GM12872 (cell line): Measurements from ENCODE around the gene WASHC4.

ENCODE experiments used
- TF ChIP-seq, protein P1 (sequence below): IDR thresholded peaks from 3 replicates; pipeline ENCODE4 v1.5.1; 2011; ENCODE audit warnings: low read depth, mild to moderate bottlenecking, low read length, moderate library complexity; ENCODE audit not compliant: insufficient read depth

WASHC4 gene

DNA sequence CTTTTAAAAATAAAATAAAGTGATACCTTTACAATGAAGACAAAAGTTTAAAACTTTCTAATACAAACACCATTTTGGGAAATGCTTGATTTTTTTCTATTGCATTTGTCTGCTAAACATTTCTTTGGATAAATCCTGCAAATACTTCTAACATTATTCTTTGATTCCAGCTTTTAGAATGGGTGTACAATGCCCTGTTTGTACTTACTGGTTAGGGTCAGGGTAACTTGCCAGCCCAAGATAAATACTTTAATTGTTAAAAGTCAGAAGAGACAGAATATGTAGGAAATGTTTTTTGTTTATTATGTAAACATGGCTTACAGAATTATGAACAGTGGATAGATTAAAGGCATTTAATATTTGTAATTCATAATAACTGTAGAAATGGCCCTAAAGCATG lies 60.5 kb downstream of the WASHC4 start:
- TF ChIP-seq, protein P1, sequence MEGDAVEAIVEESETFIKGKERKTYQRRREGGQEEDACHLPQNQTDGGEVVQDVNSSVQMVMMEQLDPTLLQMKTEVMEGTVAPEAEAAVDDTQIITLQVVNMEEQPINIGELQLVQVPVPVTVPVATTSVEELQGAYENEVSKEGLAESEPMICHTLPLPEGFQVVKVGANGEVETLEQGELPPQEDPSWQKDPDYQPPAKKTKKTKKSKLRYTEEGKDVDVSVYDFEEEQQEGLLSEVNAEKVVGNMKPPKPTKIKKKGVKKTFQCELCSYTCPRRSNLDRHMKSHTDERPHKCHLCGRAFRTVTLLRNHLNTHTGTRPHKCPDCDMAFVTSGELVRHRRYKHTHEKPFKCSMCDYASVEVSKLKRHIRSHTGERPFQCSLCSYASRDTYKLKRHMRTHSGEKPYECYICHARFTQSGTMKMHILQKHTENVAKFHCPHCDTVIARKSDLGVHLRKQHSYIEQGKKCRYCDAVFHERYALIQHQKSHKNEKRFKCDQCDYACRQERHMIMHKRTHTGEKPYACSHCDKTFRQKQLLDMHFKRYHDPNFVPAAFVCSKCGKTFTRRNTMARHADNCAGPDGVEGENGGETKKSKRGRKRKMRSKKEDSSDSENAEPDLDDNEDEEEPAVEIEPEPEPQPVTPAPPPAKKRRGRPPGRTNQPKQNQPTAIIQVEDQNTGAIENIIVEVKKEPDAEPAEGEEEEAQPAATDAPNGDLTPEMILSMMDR, result no peak

DNA sequence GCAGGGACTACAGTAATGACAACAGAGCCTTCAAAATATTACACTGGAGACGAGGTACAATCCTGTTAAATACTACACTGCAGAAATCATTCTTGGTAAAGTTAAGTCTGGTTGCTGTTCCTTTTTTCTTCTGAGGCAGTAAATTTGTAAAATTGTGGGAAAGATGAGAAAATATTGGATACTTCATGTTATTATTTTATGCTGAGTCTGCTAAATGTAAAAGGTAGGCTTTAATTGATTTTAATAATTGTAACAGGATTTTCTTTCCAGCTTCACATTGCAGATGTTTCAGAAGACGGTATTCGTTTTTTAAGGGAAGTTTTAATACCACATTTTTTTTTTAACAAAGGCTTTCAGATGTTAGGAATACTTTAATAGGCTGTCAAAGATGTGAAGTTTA lies 62.6 kb downstream of the WASHC4 start:
- TF ChIP-seq, protein P1, result no peak

DNA sequence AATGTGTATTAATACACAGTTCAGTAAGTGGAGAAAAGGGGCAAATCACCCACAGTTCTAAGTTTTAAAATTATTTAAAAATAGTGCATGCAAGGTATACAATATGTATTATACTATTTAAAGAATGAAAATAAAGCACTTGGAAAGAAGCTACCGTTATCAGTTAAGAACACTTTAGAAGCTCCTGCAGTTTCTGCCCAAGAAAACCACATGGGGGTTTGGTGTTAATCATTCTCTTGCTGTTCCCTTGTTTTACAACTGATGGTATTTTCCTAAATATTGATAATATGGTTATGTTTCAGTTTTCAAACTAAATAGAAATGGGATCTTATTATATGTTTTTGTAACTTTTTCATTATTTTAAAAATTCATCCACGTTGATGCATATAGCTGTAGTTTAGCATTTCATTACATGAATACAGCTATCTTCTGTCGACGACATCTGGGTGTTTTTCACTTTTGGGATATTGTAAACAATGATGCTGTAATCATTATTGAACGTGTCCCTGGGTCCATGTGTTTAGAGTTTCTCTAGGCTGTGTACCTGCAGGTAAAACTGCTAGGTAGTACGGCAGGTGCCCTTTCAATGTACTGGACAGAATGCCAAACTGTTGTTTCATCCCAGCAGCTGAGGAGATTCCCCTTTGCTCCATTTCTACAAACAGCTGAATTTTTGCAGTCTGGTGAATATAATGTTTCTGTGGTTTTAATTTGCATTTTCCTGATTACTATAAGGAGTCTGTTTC lies 64.3 kb downstream of the WASHC4 start:
- TF ChIP-seq, protein P1, result no peak

DNA sequence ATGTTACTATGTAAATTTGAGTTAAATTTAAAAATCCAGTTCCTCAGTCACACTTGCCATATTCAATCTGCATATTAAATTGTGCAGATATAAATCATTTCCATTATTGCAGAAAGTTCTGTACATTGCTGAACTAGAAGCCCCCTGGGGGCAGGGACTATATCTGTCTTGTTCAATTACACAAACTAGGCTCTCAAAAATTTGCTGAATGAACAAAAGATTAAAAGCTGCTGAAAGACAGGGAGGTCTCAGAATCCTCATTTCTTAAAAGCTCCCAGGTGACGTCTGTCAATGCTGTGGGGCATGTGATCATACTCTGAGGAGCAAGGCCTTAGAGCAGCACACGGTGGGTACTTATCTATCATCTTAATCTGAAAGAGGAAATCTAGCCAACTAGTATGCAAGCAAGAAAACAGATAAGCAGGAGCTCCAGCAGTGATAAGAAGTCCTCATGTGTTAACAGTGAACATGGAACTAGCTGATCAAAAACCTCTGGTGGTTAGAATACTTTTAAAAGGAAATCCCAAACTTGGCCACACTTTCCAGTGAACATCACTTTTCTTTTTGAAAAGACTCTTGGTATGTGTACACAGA lies 68.0 kb downstream of the WASHC4 start:
- TF ChIP-seq, protein P1, result no peak

DNA sequence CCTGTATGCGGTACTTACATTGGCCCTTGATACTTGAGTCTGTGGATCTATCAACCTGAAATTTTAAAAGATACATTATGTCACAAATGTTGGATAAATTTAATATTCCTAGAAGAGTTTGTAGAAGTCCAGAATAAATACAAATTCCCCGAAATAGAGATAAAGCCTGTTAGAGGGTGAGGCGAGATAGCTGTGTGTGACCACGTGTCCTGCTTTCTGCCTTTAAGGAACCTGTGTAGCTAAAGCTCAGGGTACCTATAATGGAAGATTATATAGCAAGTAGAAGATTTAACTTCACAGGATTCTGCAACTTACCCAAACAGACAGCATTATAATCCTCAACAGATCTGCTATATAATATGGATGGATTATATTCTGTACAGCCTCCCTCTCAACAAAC lies 69.7 kb downstream of the WASHC4 start:
- TF ChIP-seq, protein P1, result no peak

DNA sequence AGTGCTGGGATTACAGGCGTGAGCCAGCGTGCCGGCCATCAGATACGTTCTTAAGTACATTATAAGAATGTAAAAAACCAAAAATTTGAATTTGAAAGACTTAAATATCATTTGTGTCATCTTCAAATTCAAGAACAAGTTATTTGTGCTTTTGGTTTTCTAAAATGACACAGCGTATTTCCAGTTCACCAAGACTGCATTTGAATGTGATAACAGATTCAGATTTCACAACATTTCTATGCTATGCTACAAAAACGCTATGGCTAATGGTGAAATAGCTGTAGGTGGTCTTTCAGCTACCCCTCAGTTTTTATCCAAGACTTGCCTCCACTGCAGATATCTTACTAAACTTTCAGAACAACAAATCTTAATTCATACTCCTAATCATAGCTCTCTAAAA lies 81.8 kb downstream of the WASHC4 start:
- TF ChIP-seq, protein P1, result no peak

DNA sequence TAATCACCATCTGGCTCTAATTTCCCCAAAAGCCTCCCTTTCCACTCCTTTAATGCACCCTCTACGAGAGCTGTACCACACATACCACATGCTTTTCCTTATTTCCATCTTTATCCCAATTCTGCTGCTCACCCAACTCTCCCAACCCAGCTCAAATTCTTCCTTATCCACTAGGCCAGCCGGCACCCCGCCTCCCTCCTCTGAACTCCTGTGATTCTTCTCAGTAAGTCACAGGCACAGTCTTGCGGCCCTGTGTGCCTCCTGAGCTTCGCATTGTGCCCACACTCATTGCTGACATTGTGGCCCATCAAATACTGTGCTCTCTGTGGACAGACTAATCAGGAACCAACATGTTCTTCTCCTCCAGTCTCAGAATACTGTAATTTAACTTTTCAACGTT lies 83.0 kb downstream of the WASHC4 start:
- TF ChIP-seq, protein P1, result no peak
